H1 (cell line): ENCODE data around the gene PLS3. TPM values are rescaled to one million over a fixed set of nuclear protein-coding genes. Genes with fewer than 3 reads are reported as not detected.
A peak's percentile ranks its signal among the peaks of the same experiment; 100 is the strongest.

Source experiments
- CTCF ChIA-PET: fragments of 300-600 bp; sonication (Branson Sonifier 250); formaldehyde crosslinking; loops from one replicate; lab custom pipeline; 2021; ENCODE audit not compliant: partially characterized antibody; lab: Charles Lee
- POLR2A ChIA-PET: fragments of 300-600 bp; sonication (Branson Sonifier 250); formaldehyde crosslinking; loops from one replicate; lab custom pipeline; 2021; ENCODE audit warnings: inconsistent platforms; ENCODE audit not compliant: partially characterized antibody; lab: Charles Lee
- DNase-seq, 2 experiments: peaks; one replicate each; pipeline versions ENCODE4 v3.0.0 to v3.0.0-alpha.2; 2010 to 2022; ENCODE audit warnings: low spot score in 2 of 2, low read depth in 1 of 2, mixed read lengths in 1 of 2
- FAIRE-seq: peaks from 2 replicates; lab custom pipeline; 2011; peaks lifted over from hg19 to GRCh38; lab: Jason Lieb, UNC
- H2AFZ ChIP-seq: 2 replicates; pipeline ENCODE4 v1.8.1; 2012; ENCODE audit warnings: low read length, inconsistent platforms
- H2AK5ac ChIP-seq: 2 replicates; pipeline ENCODE4 v1.6.1; 2013; ENCODE audit warnings: low read depth, low read length
- H2BK120ac ChIP-seq: replicated peaks from 2 replicates; pipeline ENCODE3; 2013; ENCODE audit warnings: low read depth, low read length, inconsistent platforms
- H2BK12ac ChIP-seq: 2 replicates; pipeline ENCODE4 v1.6.1; 2013; ENCODE audit warnings: low read depth, low read length
- H2BK15ac ChIP-seq: 2 replicates; pipeline ENCODE4 v1.6.1; 2013; ENCODE audit warnings: low read length
- H2BK20ac ChIP-seq: 2 replicates; pipeline ENCODE4 v1.6.1; 2013; ENCODE audit warnings: low read length
- H2BK5ac ChIP-seq: 2 replicates; pipeline ENCODE4 v1.6.1; 2013; ENCODE audit warnings: low read depth, low read length
- H3K14ac ChIP-seq: 2 replicates; pipeline ENCODE4 v1.6.1; 2013; ENCODE audit warnings: inconsistent platforms; ENCODE audit not compliant: insufficient read length
- H3K18ac ChIP-seq: 2 replicates; pipeline ENCODE4 v1.6.1; 2013; ENCODE audit warnings: low read length; ENCODE audit errors: extremely low read depth
- H3K23ac ChIP-seq: 2 replicates; pipeline ENCODE4 v1.6.1; 2013; ENCODE audit warnings: inconsistent platforms; ENCODE audit not compliant: insufficient read length
- H3K23me2 ChIP-seq: 2 replicates; pipeline ENCODE4 v1.6.1; 2013; ENCODE audit warnings: low read depth, low read length
- H3K27ac ChIP-seq: 2 replicates; pipeline ENCODE4 v1.6.1; 2011; ENCODE audit warnings: low read depth, low read length, inconsistent platforms
- H3K27me3 ChIP-seq, 4 experiments: replicated peaks in 1 of 4; 1 replicate in 1 of 4; 2 replicates in 3 of 4; pipeline versions ENCODE4 v1.6.1 to v1.8.1; 2011 to 2013; ENCODE audit warnings: low read length in 3 of 4, mild to moderate bottlenecking in 3 of 4, inconsistent platforms in 2 of 4, mixed read lengths in 2 of 4, moderate library complexity in 1 of 4; ENCODE audit not compliant: control insufficient read depth in 3 of 4, insufficient read depth in 3 of 4; ENCODE audit errors: extremely low read depth in 1 of 4
- H3K36me3 ChIP-seq, 4 experiments: 2 replicates each; pipeline versions ENCODE4 v1.6.1 to v1.8.1; 2011 to 2013; ENCODE audit warnings: mild to moderate bottlenecking in 4 of 4, low read length in 3 of 4, moderate library complexity in 2 of 4, control low read depth in 1 of 4, inconsistent platforms in 1 of 4; ENCODE audit not compliant: insufficient read depth in 4 of 4, control insufficient read depth in 2 of 4
- H3K4ac ChIP-seq: replicated peaks from 2 replicates; pipeline ENCODE3; 2013; ENCODE audit warnings: low read length, low read depth, mixed read lengths, inconsistent platforms; ENCODE audit not compliant: insufficient read length
- H3K4me1 ChIP-seq, 4 experiments: replicated peaks in 1 of 4; 1 replicate in 1 of 4; 2 replicates in 3 of 4; pipeline versions ENCODE4 v1.6.1 to v1.8.1; 2011 to 2013; ENCODE audit warnings: low read length in 3 of 4, inconsistent platforms in 2 of 4, mixed read lengths in 1 of 4; ENCODE audit not compliant: insufficient read depth in 4 of 4, control insufficient read depth in 3 of 4
- H3K4me2 ChIP-seq, 2 experiments: 2 replicates each; pipeline versions ENCODE4 v1.6.1 to v1.8.1; 2011 to 2013; ENCODE audit warnings: low read depth in 2 of 2, low read length in 2 of 2, control low read depth in 1 of 2, inconsistent platforms in 1 of 2, mild to moderate bottlenecking in 1 of 2; ENCODE audit not compliant: insufficient read depth in 1 of 2
- H3K4me3 ChIP-seq, 4 experiments: fragments of 200-600, 300-600 bp in 1 of 4; sonication (generic), shearing (Covaris generic), sonication (Bioruptor Twin) in 1 of 4; 2 replicates each; pipeline versions ENCODE4 v1.5.1 to v1.8.1; 2011 to 2016; ENCODE audit warnings: low read length in 4 of 4, low read depth in 3 of 4, control low read depth in 2 of 4, inconsistent platforms in 2 of 4, mild to moderate bottlenecking in 2 of 4, mixed read lengths in 1 of 4, moderate library complexity in 1 of 4; ENCODE audit not compliant: insufficient read depth in 2 of 4; ENCODE audit errors: extremely low read depth in 1 of 4
- H3K56ac ChIP-seq: replicated peaks from 2 replicates; pipeline ENCODE3; 2013; ENCODE audit warnings: low read depth, mild to moderate bottlenecking, mixed read lengths, low read length, inconsistent platforms; ENCODE audit not compliant: insufficient read length
- H3K79me1 ChIP-seq: 2 replicates; pipeline ENCODE4 v1.6.1; 2013; ENCODE audit warnings: low read depth, low read length, control low read depth
- H3K79me2 ChIP-seq, 2 experiments: 2 replicates each; pipeline versions ENCODE4 v1.6.1 to v1.8.1; 2012 to 2013; ENCODE audit warnings: low read length in 2 of 2, mild to moderate bottlenecking in 2 of 2, inconsistent platforms in 1 of 2; ENCODE audit not compliant: insufficient read depth in 2 of 2, control insufficient read depth in 1 of 2
- H3K9ac ChIP-seq, 4 experiments: replicated peaks in 1 of 4; 1 replicate in 1 of 4; 2 replicates in 3 of 4; pipeline versions ENCODE4 v1.6.1 to v1.8.1; 2011 to 2013; ENCODE audit warnings: low read depth in 3 of 4, low read length in 3 of 4, control low read depth in 2 of 4, mild to moderate bottlenecking in 2 of 4, moderate library complexity in 2 of 4, inconsistent platforms in 1 of 4; ENCODE audit errors: extremely low read depth in 1 of 4
- H3K9me3 ChIP-seq, 2 experiments: 2 replicates each; pipeline versions ENCODE4 v1.6.1 to v1.8.1; 2012 to 2013; ENCODE audit warnings: mild to moderate bottlenecking in 2 of 2, moderate library complexity in 2 of 2, control low read depth in 1 of 2, inconsistent platforms in 1 of 2, low read depth in 1 of 2, low read length in 1 of 2, mixed read lengths in 1 of 2; ENCODE audit not compliant: insufficient read depth in 2 of 2
- H4K20me1 ChIP-seq, 2 experiments: replicated peaks in 1 of 2; 2 replicates each; pipeline versions ENCODE3 to v1.8.1; 2011 to 2013; ENCODE audit warnings: inconsistent platforms in 2 of 2, low read length in 2 of 2, mild to moderate bottlenecking in 1 of 2; ENCODE audit not compliant: insufficient read depth in 2 of 2, control insufficient read depth in 1 of 2
- H4K5ac ChIP-seq: 2 replicates; pipeline ENCODE4 v1.6.1; 2013; ENCODE audit warnings: low read length, low read depth, mixed read lengths, inconsistent platforms; ENCODE audit not compliant: insufficient read length
- H4K8ac ChIP-seq: 2 replicates; pipeline ENCODE4 v1.8.0; 2013; ENCODE audit warnings: mild to moderate bottlenecking, moderate library complexity, low read length, inconsistent platforms; ENCODE audit not compliant: insufficient read depth; ENCODE audit errors: extremely low read depth
- H4K91ac ChIP-seq: replicated peaks from 2 replicates; pipeline ENCODE3; 2013; ENCODE audit warnings: low read length, mixed read lengths, inconsistent platforms; ENCODE audit not compliant: insufficient read length
- JUN ChIP-seq: IDR thresholded peaks from 2 replicates; pipeline ENCODE4 v1.6.1; 2011; ENCODE audit warnings: low read depth, mild to moderate bottlenecking, improper control_type of control experiment, low read length
- JUND ChIP-seq: IDR thresholded peaks from 2 replicates; pipeline ENCODE4 v1.6.1; 2011; ENCODE audit warnings: mild to moderate bottlenecking, improper control_type of control experiment, low read length
- SP1 ChIP-seq: IDR thresholded peaks from 2 replicates; pipeline ENCODE4 v1.6.1; 2011; ENCODE audit warnings: low read depth, low read length
- polyA plus RNA-seq, 7 experiments: library from polyadenylated mRNA; depleted of rRNA in 3 of 7; stranded (reverse) in 5 of 7; unstranded in 2 of 7; fragments of >200 nt in 5 of 7; fragments of 200-250 nt in 2 of 7; gene quantifications; 1 replicate in 5 of 7; 2 replicates in 1 of 7; 4 replicates in 1 of 7; pipeline versions ENCODE4 v1.2.1 to v1.2.3, GENCODE V29; 2011 to 2013; ENCODE audit warnings: missing spikeins in 2 of 7, mixed read lengths in 2 of 7
- total RNA-seq: library from RNA; stranded (reverse); fragmentation: NEBNext Ultra II Directional; extraction: Animal tissue kit (Norgen Biotek cat#: 25700); gene quantifications from 2 replicates; pipeline ENCODE4 v1.2.1, GENCODE V29; 2021

The PLS3 gene
- total and polyA plus RNA-seq, 2 of the 8 experiments (the other 6 are each of a cell fraction or from before 2014, with no cell fraction given): 107 to 185 TPM

DNA sequence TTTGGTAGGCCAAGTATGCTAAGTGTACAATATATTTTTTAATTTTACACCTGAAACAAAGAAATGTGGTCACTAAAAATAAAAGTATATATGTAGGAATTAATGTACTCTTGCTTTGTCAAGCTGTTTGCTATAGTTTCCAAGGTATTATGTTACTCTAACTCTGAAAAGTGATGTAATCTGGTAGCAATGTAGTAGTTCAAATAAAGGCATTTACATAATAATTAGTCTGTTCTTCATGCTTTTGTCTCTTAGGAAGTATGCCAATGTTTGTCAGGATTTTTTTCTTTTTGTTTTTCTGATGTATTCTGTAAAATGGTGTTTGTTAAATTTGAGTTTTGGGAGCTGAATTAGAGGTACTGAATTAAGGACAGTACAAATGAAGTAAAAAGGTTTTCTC is 89.5 kb downstream of the PLS3 start:
- peak overlapping the region in 1 of 2 experiments; percentile 27; a peak in 3 of 4 replicates for H3K4me2 ChIP-seq
- H2BK5ac ChIP-seq: no peak overlapping the region
- peaks cover 2 to 59% (median 16%) of the 10 kb centered on the region in 4 experiments; a peak in 6 of 8 replicates for H3K36me3 ChIP-seq
- no peak overlapping the region for H3K23ac ChIP-seq
- H2BK12ac ChIP-seq: no peak overlapping the region
- H2BK20ac ChIP-seq: no peak overlapping the region
- H4K5ac ChIP-seq: peak overlapping the region; percentile 99
- H3K9me3 ChIP-seq: no peaks in the 10 kb centered on the region
- no peak overlapping the region for H2AFZ ChIP-seq
- peaks cover 0 to 12% (median 4%) of the 10 kb centered on the region in 4 experiments; a peak in 5 of 7 replicates for H3K4me1 ChIP-seq
- no peaks in the 10 kb centered on the region for H3K79me2 ChIP-seq
- H4K8ac ChIP-seq: no peak overlapping the region
- no peaks in the 10 kb centered on the region for H3K27me3 ChIP-seq
- DNase-seq (no peak), FAIRE-seq (peak; percentile 52)
- ChIA-PET CTCF (interaction anchor here (0.8 to 1.5 kb wide), 5 partner anchors 10 to 45 kb away, joined by 3 to 6 read pairs (median 5); no protein-coding TSS in a partner anchor), POLR2A (interaction anchor here (1.0 kb wide), 2 partner anchors 28 to 43 kb away, joined by 3 to 5 read pairs; no protein-coding TSS in a partner anchor)
- H3K56ac ChIP-seq: no peak overlapping the region
- no peak overlapping the region for H2BK120ac ChIP-seq
- H3K4ac ChIP-seq: no peak overlapping the region
- no peak overlapping the region for H2AK5ac ChIP-seq
- H3K18ac ChIP-seq: peak overlapping the region; percentile 4; the same call in 1 of the 2 replicates
- no peak overlapping the region for H3K14ac ChIP-seq
- no peaks in the 10 kb centered on the region for H3K23me2 ChIP-seq
- H4K20me1 ChIP-seq: no peaks in the 10 kb centered on the region
- no peak overlapping the region for H4K91ac ChIP-seq
- H2BK15ac ChIP-seq: no peak overlapping the region
- H3K79me1 ChIP-seq: no peaks in the 10 kb centered on the region
- H3K9ac ChIP-seq: no peak overlapping the region
- peak overlapping the region in 1 of 4 experiments; percentile 42; a peak in 1 of 8 replicates for H3K4me3 ChIP-seq
- H3K27ac ChIP-seq: peak overlapping the region; percentile 68; the same call in 1 of the 2 replicates
- TF ChIP-seq JUND: peak; percentile 67
- peak; percentile 66; the same call in 1 of the 2 replicates for TF ChIP-seq JUN
- TF ChIP-seq SP1: no peak
